Measurements from ENCODE around the gene LRBA.

Gene LRBA

GRCh38 chr4:150385606-150386005, 629.5 kb downstream of the LRBA start:
- DNase-seq (ENCODE audit: low read depth) = peak; percentile 92
- TF ChIP-seq CTCF (conservative IDR thresholded peaks at IDR 0.05; ENCODE audit: low read depth, low read length) = no peak
- no peak overlapping the region for H3K4me3 ChIP-seq (ENCODE audit: low read depth, low read length)

GRCh38 chr4:150384249-150384648, 630.8 kb downstream of the LRBA start:
- no peak for DNase-seq (ENCODE audit: low read depth)
- H3K4me3 ChIP-seq (ENCODE audit: low read depth, low read length) = no peak overlapping the region
- TF ChIP-seq CTCF (conservative IDR thresholded peaks at IDR 0.05; ENCODE audit: low read depth, low read length) = no peak

- TF ChIP-seq CTCF (conservative IDR thresholded peaks at IDR 0.05; ENCODE audit: low read depth, low read length) = no peak
- no peak overlapping the region for H3K4me3 ChIP-seq (ENCODE audit: low read depth, low read length)
- DNase-seq (ENCODE audit: low read depth) = peak; percentile 55
Measured at GRCh38 chr4:150382028-150382427, 633.1 kb downstream of the LRBA start.

GRCh38 chr4:150381609-150382008, 633.5 kb downstream of the LRBA start:
- H3K4me3 ChIP-seq (ENCODE audit: low read depth, low read length) = no peak overlapping the region
- DNase-seq (ENCODE audit: low read depth) = peak; percentile 55
- no peak for TF ChIP-seq CTCF (conservative IDR thresholded peaks at IDR 0.05; ENCODE audit: low read depth, low read length)

GRCh38 chr4:150381036-150381435, 634.0 kb downstream of the LRBA start:
- DNase-seq (ENCODE audit: low read depth) = peak; percentile 19
- TF ChIP-seq CTCF (conservative IDR thresholded peaks at IDR 0.05; ENCODE audit: low read depth, low read length) = no peak
- H3K4me3 ChIP-seq (ENCODE audit: low read depth, low read length) = no peak overlapping the region

- peak; percentile 44 for DNase-seq (ENCODE audit: low read depth)
- no peak for TF ChIP-seq CTCF (conservative IDR thresholded peaks at IDR 0.05; ENCODE audit: low read depth, low read length)
- H3K4me3 ChIP-seq (ENCODE audit: low read depth, low read length) = no peak overlapping the region
Measured at GRCh38 chr4:150379454-150379853, 635.6 kb downstream of the LRBA start.

- no peak overlapping the region for H3K4me3 ChIP-seq (ENCODE audit: low read depth, low read length)
- no peak for DNase-seq (ENCODE audit: low read depth)
- no peak for TF ChIP-seq CTCF (conservative IDR thresholded peaks at IDR 0.05; ENCODE audit: low read depth, low read length)
Measured at GRCh38 chr4:150375025-150375424, 640.1 kb downstream of the LRBA start.

All from choroid plexus epithelial cell (primary cell).